MV-4-11 (cell line): Measurements from ENCODE around the gene UQCC2.

Source experiments
- DNase-seq: peaks from one replicate; lab custom pipeline; 2025; lab: John Stamatoyannopoulos, UW

The UQCC2 gene

GRCh38 chr6:33725891-33726673 lies 14.6 kb upstream of the UQCC2 start:
- DNase-seq: no peak

DNA sequence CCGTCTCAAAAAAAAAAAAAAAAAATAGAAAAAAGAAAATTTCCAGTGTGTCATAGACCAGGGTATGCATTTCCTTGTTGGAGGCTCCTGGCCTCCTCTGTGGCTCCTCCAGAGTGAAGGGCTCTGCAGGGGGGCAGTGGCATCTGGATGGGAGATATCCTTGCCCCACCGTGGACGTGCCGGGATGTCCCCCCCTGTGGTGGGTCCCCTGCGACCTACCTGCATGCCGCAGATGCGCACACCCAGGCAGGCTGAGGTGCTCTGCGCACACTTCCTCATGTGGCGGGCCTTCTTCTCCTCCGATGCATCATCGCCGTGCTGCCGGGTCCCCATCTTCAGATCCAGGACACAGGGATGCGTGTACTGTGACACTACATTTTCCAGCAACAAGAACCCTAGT lies 13.7 kb upstream of the UQCC2 start:
- no peak for DNase-seq

GRCh38 chr6:33724102-33725023 lies 12.9 kb upstream of the UQCC2 start:
- DNase-seq: no peak

GRCh38 chr6:33723371-33724085 lies 12.0 kb upstream of the UQCC2 start:
- no peak for DNase-seq

DNA sequence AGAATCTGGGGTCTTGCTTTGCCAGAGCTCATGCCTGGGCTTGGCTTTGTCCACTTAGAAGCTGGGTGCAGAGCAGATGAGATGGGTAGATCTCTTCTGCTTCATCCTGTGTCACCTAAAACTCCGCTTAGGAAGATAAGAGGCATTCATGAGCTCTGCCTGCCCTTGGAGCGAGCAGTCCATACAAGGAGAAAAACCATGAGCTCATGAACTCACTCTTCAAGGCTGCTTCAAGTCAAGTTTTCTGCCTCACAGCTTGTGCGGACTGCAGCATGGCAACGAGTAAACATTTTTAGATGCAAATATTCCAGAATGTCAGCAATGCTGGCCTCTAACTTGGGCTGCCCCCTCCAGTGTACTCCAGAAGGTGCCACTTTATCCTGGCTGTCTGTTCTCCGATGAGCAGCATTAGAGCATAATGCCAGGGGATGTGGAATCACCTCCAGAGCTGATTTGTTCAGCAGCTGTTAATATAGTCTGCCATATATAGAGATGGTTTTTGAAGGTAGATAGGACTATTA lies 10.7 kb upstream of the UQCC2 start:
- no peak for DNase-seq

GRCh38 chr6:33721508-33721907 lies 10.0 kb upstream of the UQCC2 start:
- no peak for DNase-seq

DNA sequence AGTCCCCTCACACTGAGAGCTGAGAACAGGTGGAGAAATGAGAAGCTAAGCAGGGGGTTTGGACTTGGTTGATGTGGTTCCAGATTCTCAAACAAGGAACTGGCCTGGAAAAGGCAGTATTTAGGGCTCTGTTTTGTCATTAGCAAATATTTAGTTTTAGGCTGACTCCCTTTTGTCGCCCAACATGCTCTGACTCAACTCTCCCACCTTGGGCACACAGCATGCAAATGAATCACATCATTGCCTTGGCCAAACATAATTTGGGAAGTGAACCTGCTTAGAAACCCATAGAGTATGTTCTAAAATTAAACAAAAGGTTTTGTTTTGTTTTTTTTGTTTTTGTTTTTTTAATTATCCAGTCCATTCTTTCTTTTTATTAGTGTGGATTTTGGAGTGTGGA lies 9.5 kb upstream of the UQCC2 start:
- DNase-seq: peak; percentile 10

DNA sequence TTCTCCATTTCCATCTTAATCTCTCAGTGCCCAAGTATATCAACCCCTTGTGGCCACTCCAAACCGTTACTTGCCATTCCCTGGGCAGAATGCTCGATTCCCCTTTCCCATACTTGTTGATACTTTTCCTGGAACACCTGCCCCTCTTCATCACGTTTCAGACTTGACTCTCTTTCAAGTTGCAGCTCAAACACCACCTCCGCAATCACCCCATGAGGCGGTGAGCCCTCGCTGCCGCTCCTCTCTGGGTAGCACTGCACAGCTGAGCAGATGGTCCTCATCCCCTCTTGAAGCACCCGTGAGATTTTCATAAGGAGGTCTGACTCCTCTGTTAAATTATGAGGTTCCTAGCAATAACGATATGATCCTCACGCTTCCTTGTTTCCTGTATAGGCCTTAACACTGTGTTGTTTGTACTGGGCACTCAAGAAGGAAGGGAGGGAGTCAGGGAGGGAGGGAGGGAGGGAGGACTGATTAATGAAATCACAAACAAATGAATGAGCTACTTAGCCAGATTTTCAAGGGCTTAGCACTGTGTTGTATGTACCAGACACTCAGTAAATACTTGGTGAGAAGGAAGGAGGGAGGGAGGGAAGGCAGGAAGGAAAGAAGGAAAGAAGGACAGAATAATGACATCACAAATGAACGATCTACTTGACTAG lies 8.0 kb upstream of the UQCC2 start:
- no peak for DNase-seq

GRCh38 chr6:33718713-33719112 lies 7.2 kb upstream of the UQCC2 start:
- peak; percentile 53 for DNase-seq

- DNase-seq: no peak
Observed at GRCh38 chr6:33717934-33718455, 6.5 kb upstream of the UQCC2 start.

GRCh38 chr6:33716890-33717632 lies 5.6 kb upstream of the UQCC2 start:
- no peak for DNase-seq

DNA sequence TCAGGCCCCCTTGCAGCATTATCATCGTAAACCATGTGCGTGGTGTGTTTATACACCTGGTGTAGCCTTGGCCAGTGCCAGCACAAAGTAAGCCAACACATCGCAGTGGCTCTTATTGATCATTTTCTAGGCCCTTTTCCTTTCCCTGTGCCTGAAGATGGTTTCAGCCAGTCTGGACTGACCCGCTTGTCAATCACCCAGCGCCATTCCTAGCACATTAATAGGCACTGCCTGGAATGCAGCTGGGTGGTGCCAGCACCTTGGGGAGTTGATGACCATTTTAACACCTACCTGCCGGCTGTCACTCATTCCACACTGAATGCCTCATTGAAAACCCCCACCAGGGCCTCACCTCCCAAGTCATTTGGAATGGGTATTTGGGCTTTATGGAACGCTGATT lies 4.9 kb upstream of the UQCC2 start:
- DNase-seq: no peak

GRCh38 chr6:33714385-33715040 lies 3.0 kb upstream of the UQCC2 start:
- no peak for DNase-seq

DNA sequence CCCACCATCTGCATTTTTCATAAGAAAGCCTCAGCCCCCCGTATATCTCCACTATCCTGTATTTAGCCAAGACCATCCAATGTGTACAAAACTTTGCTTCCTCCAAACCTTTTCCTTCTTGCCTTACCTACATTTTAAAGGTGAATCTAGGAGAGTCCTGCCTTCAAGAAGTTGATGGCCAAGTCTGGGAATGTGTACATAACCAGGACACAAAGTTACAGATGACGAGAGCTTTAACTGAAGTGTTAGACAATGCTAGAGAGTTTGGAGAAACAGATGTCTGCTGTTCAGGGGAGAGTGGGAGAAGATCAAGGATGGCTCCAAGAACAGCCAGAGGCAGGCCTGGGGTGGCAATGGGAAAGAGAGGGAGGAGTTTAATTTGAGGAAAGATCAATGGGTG lies 2.3 kb upstream of the UQCC2 start:
- no peak for DNase-seq

DNA sequence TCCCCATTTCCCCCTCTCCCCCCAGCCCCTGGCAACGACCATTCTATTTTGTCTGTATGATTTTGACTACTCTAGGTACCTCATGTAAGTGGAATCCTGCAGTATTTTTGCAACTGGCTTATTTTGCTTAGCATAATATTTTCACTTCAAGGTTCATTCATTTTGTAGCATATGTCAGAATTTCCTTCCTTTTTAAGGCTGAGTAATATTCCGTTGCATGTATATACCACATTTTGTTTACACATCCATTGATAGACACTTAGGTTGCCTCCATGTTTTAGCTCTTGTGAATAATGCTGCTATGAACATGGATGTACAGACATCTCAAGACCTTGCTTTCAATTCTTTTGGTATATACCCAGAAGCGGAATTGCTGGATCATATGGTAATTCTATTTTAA lies 1.4 kb upstream of the UQCC2 start:
- DNase-seq: no peak

DNA sequence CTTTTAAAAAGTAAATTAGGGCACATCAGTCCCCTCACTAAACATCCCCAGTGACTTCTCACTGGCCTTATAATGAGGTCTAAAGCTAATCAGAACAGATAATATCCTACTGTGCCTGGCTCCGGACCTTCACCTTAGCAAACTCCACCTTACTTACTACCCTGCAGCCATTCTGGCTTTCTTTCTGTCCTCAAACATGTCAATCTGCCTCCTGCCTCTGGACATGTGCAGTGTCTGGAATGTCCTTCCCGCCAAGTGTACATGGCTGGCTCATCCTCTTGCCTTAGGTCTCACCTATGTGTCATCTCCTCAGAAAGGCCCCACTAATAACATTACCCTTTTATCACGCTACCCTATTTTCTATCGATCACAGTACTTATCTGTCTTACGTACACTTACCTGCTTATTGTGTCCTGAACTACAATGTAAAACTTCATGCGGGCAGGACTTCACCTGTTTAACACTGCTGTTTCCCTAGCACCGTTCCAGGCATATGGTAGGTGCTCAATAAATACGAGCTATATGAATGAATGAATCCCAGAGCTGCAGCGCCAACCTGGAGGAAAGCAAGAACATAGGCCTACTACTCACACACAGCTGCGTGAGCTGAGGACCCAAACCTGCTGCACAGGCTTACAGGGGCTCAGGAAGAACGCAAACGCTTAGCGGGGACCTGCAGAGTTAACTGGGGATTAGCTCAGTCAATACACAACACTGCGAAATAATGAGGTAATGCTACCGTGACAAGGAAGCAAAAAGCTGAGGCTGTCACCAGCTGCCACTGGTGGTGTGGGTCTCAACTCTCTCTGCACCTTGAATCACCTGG lies 991 bp downstream of the UQCC2 start:
- peak; percentile 36 for DNase-seq

GRCh38 chr6:33709605-33710295 lies 1.8 kb downstream of the UQCC2 start:
- no peak for DNase-seq

- no peak for DNase-seq
Observed at GRCh38 chr6:33708516-33709204, 2.8 kb downstream of the UQCC2 start.
